Measurements from ENCODE around the gene ATG16L2. TPM values are rescaled to one million over a fixed set of nuclear protein-coding genes. Genes with fewer than 3 reads are reported as not detected.
"Not testable (repeated sequence)": the region's sequence is repeated elsewhere in the genome, so short reads cannot be mapped to it uniquely, and the experiment has no call there.

Gene ATG16L2
- total RNA-seq, 4 donors from 2014 or later, result 50.2 to 206 (median 85.3) TPM

DNA sequence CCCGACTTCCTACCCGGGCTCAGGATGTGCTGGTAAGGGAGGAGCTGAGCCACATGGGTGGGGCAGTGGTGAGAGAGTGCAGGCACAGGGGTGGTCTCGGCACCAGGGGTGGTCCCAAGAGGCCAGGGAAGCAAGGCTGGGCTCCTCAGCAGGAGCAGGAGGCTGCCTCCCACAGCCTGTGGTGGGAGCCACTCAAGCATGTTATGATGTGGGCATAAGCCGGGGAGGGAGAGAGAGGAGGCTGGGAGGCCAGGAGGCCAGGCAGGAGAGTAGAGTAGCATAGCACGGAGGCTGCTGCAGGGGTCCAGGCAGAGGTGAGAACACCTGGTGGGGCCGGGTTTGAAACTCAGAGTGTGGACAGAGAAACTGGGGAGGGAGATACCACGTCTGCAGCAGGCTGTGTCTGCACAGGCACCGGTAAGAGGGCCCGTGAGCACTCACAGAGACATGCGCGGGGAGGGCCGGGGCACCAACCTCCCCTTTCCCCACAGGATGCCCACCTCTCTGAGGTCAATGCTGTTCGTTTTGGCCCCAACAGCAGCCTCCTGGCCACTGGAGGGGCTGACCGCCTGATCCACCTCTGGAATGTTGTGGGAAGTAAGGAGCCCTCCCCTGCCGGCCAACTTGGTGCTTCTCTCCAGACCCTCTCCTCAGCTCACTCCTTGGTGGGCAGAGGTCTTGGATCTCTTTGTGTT lies 10.7 kb downstream of the ATG16L2 start:
- no peak for TF ChIP-seq EP300 (IDR thresholded peaks at IDR 0.05; ENCODE audit: low read depth)
- TF ChIP-seq POLR2A (IDR thresholded peaks at IDR 0.05), result no peak
- TF ChIP-seq, protein P1, sequence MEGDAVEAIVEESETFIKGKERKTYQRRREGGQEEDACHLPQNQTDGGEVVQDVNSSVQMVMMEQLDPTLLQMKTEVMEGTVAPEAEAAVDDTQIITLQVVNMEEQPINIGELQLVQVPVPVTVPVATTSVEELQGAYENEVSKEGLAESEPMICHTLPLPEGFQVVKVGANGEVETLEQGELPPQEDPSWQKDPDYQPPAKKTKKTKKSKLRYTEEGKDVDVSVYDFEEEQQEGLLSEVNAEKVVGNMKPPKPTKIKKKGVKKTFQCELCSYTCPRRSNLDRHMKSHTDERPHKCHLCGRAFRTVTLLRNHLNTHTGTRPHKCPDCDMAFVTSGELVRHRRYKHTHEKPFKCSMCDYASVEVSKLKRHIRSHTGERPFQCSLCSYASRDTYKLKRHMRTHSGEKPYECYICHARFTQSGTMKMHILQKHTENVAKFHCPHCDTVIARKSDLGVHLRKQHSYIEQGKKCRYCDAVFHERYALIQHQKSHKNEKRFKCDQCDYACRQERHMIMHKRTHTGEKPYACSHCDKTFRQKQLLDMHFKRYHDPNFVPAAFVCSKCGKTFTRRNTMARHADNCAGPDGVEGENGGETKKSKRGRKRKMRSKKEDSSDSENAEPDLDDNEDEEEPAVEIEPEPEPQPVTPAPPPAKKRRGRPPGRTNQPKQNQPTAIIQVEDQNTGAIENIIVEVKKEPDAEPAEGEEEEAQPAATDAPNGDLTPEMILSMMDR (IDR thresholded peaks at IDR 0.05), result no peak
- Histone ChIP-seq H3K9me3 (no peaks in the 10 kb centered on the region), H3K27me3 (no peaks in the 10 kb centered on the region), H3K27ac (no peak overlapping the region), H3K4me1 (peaks cover 5 to 17% (median 13%) of the 10 kb centered on the region in 4 donors), H3K36me3 (no peaks in the 10 kb centered on the region), H3K4me3 (no peak overlapping the region)
- in situ Hi-C loops (cut with MboI; ENCODE audit: low pct_ligation_motif_present in 1 of 4, low pct_unique_long_range_greater_than_20kb in 1 of 4, low sequenced_read_pairs in 3 of 4), result no loop called here
- 79 to 86% methylated on average over 10 to 15 of the region's 15 CpGs for WGBS, 2 donors (ENCODE audit: low coverage in 1 of 2)
- no peak for DNase-seq
- intact Hi-C loops (cut with DNase I; ENCODE audit: low total_unique reads), result no loop called here

DNA sequence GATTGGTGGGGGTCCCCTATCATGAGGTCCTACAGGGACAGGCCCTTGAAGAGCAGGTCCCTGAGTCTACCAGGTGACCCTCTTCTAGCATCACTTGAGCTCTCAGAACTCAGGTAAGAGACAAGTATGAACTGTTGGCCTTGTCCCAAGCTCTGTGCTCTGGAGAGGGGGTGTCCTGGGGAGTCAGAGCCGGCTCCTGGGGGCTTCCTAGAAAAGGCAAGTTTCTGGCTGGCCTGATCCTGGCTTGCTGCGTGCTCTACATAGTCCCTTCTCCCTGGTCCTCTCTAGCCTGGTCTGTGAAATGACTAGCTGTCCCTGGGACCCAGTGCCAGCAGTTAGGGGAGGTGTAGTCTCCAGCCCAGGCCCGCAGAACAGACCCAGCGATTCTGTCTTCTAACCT lies 11.4 kb downstream of the ATG16L2 start:
- Histone ChIP-seq H3K9me3 (no peaks in the 10 kb centered on the region), H3K4me1 (peaks cover 5 to 17% (median 13%) of the 10 kb centered on the region in 4 donors), H3K27me3 (no peaks in the 10 kb centered on the region), H3K36me3 (no peaks in the 10 kb centered on the region), H3K27ac (no peak overlapping the region), H3K4me3 (no peak overlapping the region)
- in situ Hi-C loops (cut with MboI; ENCODE audit: low pct_ligation_motif_present in 1 of 4, low pct_unique_long_range_greater_than_20kb in 1 of 4, low sequenced_read_pairs in 3 of 4) (no loop called here), intact Hi-C loops (cut with DNase I; ENCODE audit: low total_unique reads) (no loop called here)
- WGBS, 2 donors (ENCODE audit: low coverage in 1 of 2), result 83% methylated on average over 4 of the region's 4 CpGs; no CpG with 5 or more reads in 1 of the 2 donors
- no peak for DNase-seq
- TF ChIP-seq POLR2AphosphoS5 (IDR thresholded peaks at IDR 0.05), result no peak

DNA sequence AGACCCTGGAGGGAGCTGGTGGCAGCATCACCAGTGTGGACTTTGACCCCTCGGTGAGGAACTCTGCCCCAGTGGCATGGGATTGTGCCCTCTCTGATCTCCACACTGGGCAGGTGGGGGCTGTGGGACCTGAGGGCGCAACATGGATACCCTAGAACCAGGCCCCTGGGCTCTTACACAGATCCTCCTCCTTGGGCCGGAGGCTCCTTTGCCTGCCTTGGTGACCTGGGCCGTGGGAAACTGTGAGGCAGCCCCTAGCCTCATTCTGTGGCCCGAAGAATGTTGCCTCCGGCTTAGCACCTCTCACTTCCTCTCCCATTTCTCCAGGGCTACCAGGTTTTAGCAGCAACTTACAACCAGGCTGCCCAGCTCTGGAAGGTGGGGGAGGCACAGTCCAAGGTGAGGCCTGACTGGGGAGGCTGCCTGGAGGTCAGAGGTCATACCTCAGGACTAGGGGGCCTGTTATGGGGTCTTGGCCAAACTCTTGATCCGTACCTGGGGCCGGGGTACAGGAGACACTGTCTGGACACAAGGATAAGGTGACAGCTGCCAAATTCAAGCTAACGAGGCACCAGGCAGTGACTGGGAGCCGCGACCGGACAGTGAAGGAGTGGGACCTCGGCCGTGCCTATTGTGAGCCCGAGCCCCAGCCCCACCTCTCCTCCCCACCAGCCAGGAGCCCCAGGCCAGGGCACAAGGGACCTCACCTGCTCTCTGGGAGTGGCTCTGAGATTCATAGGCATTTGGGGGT lies 12.2 kb downstream of the ATG16L2 start:
- TF ChIP-seq POLR2A (IDR thresholded peaks at IDR 0.05) (no peak), POLR2AphosphoS5 (IDR thresholded peaks at IDR 0.05) (no peak), EP300 (IDR thresholded peaks at IDR 0.05; ENCODE audit: low read depth) (no peak)
- TF ChIP-seq, protein P1 (IDR thresholded peaks at IDR 0.05), result no peak
- H3K9me3 ChIP-seq, result no peaks in the 10 kb centered on the region
- no peak for DNase-seq
- H3K4me1 ChIP-seq, result peaks cover 3 to 12% (median 9%) of the 10 kb centered on the region in 4 donors
- 93% methylated on average over 15 of the region's 15 CpGs; no CpG with 5 or more reads in 1 of the 2 donors for WGBS, 2 donors (ENCODE audit: low coverage in 1 of 2)
- H3K27me3 ChIP-seq, result no peaks in the 10 kb centered on the region
- in situ Hi-C loops (cut with MboI; ENCODE audit: low pct_ligation_motif_present in 1 of 4, low pct_unique_long_range_greater_than_20kb in 1 of 4, low sequenced_read_pairs in 3 of 4) (no loop called here), intact Hi-C loops (cut with DNase I; ENCODE audit: low total_unique reads) (no loop called here)
- no peak overlapping the region for H3K27ac ChIP-seq
- H3K36me3 ChIP-seq, result no peaks in the 10 kb centered on the region
- no peak overlapping the region for H3K4me3 ChIP-seq

DNA sequence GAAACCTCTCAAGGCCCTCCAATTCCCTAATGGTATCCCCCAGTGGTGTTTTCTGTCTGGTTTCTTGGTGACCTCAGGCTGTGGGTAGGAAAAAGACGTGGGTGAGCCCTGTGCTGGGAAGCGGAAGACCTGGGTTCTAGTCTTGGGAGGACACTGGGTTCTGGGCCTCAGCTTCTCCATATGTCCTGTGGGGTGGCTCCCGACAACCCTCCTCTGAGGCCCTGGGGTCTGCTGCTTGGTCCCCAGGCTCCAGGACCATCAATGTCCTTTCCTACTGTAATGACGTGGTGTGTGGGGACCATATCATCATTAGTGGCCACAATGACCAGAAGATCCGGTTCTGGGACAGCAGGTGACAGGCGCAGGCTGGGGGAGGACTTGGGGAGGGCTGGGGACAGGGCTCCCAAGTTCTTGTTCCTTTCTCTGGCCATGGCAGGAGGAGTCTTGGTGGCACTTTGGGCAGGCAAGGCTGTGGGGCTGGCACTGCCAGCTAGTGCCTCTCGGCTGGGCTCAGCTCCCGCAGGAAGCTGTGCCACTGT lies 12.8 kb downstream of the ATG16L2 start:
- intact Hi-C loops (cut with DNase I; ENCODE audit: low total_unique reads), result no loop called here
- Histone ChIP-seq H3K9me3 (no peaks in the 10 kb centered on the region), H3K4me1 (peaks cover 0 to 11% (median 4%) of the 10 kb centered on the region in 4 donors), H3K27ac (peak overlapping the region in 2 of 4 donors; percentile 54 to 69), H3K4me3 (no peak overlapping the region), H3K27me3 (no peaks in the 10 kb centered on the region), H3K36me3 (no peaks in the 10 kb centered on the region)
- no peak for DNase-seq
- in situ Hi-C loops (cut with MboI; ENCODE audit: low pct_ligation_motif_present in 1 of 4, low pct_unique_long_range_greater_than_20kb in 1 of 4, low sequenced_read_pairs in 3 of 4), result no loop called here
- 90% methylated on average over 5 of the region's 8 CpGs; no CpG with 5 or more reads in 1 of the 2 donors for WGBS, 2 donors (ENCODE audit: low coverage in 1 of 2)
- no peak for TF ChIP-seq POLR2A (IDR thresholded peaks at IDR 0.05)
- no peak for TF ChIP-seq EP300 (IDR thresholded peaks at IDR 0.05; ENCODE audit: low read depth)
- TF ChIP-seq POLR2AphosphoS5 (IDR thresholded peaks at IDR 0.05), result no peak
- TF ChIP-seq, protein P1 (IDR thresholded peaks at IDR 0.05), result no peak

DNA sequence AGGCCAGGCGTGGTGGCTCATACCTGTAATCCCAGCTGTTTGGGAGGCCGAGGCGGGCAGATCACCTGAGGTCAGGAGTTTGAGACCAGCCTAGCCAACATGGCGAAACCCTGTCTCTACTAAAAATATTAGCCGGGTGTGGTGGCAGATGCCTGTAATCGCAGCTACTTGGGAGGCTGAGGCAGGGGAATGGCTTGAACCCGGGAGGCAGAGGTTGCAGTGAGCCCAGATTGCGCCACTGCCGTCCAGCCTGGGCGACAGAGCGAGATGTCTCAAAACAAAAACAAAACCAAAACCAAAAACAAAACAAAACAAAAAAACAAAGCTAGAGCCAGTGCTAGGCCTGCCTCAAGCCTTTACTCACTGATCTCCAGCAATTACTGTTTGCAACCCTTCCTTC lies 13.4 kb downstream of the ATG16L2 start:
- 68 to 75% methylated on average over 10 to 11 of the region's 11 CpGs for WGBS, 2 donors (ENCODE audit: low coverage in 1 of 2)
- H3K36me3 ChIP-seq; H3K9me3 ChIP-seq; DNase-seq; in situ Hi-C loops (cut with MboI; ENCODE audit: low pct_ligation_motif_present in 1 of 4, low pct_unique_long_range_greater_than_20kb in 1 of 4, low sequenced_read_pairs in 3 of 4); intact Hi-C loops (cut with DNase I; ENCODE audit: low total_unique reads); H3K27me3 ChIP-seq; H3K4me3 ChIP-seq: not testable (repeated sequence)
- H3K27ac ChIP-seq, result peak overlapping the region; percentile 22 to 69 (median 44)
- H3K4me1 ChIP-seq, result peaks cover 0 to 12% (median 3%) of the 10 kb centered on the region in 4 donors
